GM13976 (cell line): Measurements from ENCODE around the gene ATP4B.

Experiments used
- DNase-seq: peaks from one replicate; pipeline ENCODE4 v3.0.0; 2012; ENCODE audit warnings: low spot score
- in situ Hi-C: fragments of 300-500 bp; cut with MboI; formaldehyde crosslinking; loops from one replicate; pipeline ENCODE4 v1.12.0; 2022; ENCODE audit warnings: low sequenced_read_pairs, mixed read lengths, inconsistent platforms; ENCODE audit not compliant: unreplicated experiment
- TF ChIP-seq, protein P1 (sequence below): IDR thresholded peaks from 2 replicates; pipeline ENCODE4 v1.5.1; 2012; ENCODE audit warnings: borderline replicate concordance, mild to moderate bottlenecking; ENCODE audit not compliant: insufficient read depth; ENCODE audit errors: extremely low read depth, missing control alignments, control extremely low read depth

The ATP4B gene

GRCh38 chr13:113648216-113648610 lies 9.8 kb downstream of the ATP4B start:
- DNase-seq: no peak
- in situ Hi-C loops: no loop called here
- TF ChIP-seq, protein P1, sequence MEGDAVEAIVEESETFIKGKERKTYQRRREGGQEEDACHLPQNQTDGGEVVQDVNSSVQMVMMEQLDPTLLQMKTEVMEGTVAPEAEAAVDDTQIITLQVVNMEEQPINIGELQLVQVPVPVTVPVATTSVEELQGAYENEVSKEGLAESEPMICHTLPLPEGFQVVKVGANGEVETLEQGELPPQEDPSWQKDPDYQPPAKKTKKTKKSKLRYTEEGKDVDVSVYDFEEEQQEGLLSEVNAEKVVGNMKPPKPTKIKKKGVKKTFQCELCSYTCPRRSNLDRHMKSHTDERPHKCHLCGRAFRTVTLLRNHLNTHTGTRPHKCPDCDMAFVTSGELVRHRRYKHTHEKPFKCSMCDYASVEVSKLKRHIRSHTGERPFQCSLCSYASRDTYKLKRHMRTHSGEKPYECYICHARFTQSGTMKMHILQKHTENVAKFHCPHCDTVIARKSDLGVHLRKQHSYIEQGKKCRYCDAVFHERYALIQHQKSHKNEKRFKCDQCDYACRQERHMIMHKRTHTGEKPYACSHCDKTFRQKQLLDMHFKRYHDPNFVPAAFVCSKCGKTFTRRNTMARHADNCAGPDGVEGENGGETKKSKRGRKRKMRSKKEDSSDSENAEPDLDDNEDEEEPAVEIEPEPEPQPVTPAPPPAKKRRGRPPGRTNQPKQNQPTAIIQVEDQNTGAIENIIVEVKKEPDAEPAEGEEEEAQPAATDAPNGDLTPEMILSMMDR: no peak

DNA sequence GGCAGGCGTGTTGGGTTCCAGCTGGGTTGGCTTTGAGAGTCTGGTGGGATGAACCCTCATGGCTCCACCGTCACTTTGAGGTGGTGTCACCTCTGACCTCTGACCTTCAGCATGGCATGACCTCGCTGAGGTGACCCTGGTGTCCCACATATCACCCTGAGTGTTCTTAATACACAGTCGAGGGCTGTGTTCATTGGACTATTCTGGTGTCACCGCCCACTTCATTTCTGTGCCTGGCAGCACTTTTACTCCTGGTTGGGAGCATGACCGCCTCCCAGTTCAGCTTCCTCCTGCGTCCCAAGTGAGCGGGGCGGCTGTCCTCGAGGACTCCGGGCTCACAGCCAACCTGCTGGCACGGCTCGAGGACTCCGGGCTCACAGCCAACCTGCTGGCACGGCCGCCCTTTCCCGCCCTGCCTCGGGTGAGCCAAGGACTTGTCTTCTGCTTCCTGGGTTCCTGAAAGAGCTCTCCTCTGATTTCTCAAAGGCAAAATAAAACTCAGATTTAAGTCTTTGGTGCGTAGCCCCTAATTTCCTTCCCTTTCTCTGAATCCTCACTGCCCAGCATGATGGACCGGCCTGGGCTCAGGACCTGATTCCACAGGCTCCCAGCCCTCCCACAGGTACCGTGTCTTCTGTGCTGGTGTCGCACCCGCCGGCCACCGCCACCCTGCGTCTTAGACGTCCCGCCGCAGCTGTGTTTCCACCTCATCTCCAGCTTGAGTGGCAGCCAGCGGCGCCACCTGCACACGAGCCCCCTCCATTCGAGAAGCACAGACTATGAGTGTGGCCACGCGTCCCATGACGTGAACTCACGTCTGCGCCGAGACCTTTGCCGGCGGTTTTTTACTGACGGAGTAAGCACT lies 10.4 kb downstream of the ATP4B start:
- in situ Hi-C loops: no loop called here
- DNase-seq: no peak

DNA sequence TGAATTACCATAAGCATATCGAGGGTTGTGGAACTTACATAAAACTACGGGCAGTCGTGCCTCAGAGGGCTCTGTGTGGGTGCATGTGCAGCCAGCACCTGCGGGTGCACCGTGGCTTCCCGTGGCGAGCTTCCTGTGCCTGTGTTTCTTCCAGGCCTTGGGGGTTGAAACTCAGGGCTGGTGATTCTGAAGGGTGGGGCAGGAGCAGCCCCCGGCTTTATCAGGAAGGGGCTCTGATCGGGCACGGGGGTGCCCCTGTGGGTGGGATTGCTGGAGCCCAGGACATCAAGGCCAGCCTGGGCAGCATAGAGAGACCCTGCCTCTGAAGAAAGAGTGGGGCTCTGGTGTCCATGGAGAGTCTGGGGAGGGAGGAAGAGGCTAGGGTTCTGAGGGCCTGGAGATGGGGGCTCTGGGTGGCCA lies 11.1 kb downstream of the ATP4B start:
- TF ChIP-seq, protein P1: no peak
- DNase-seq: no peak
- in situ Hi-C loops: no loop called here

More for the DNA sequence above, 10.4 kb downstream of the ATP4B start:
- TF ChIP-seq, protein P1: no peak

- in situ Hi-C loops: no loop called here
- TF ChIP-seq, protein P1: no peak
- DNase-seq: no peak
Measured at GRCh38 chr13:113646376-113646775, 11.6 kb downstream of the ATP4B start.

- TF ChIP-seq, protein P1: no peak
- no peak for DNase-seq
- in situ Hi-C loops: no loop called here
Measured at GRCh38 chr13:113645329-113645728, 12.7 kb downstream of the ATP4B start.

DNA sequence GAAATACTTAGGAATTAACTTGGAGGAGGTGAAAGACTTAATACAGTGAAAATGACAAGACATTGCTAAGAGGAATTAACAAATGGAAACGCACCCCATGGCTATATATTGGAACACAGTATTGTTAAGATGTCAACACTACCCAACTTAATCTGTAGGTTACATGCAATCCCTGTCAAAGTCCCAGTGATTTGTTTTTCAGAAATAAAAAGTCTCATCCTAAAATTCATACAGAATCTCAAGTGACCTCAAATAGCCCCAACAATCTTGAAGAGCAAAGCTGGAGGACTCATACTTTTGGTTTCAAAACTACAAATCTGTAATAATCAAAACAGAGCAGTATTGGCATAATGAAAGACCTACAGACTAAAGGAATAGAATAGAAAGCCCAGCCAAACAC lies 13.2 kb downstream of the ATP4B start:
- in situ Hi-C loops: no loop called here
- TF ChIP-seq, protein P1: no peak

More for the DNA sequence above, 13.2 kb downstream of the ATP4B start:
- no peak for DNase-seq
